GM21825 (cell line): ENCODE data around the gene SUN2.
A peak's percentile ranks its signal among the peaks of the same experiment; 100 is the strongest.

Experiments
- ATAC-seq: cut with Tn5 transposase; IDR thresholded peaks from one replicate; pipeline ENCODE4 v1.9.1; 2021; ENCODE audit warnings: mild to moderate bottlenecking, moderate library complexity; ENCODE audit not compliant: unreplicated experiment

SUN2 gene

GRCh38 chr22:38777087-38777671 is 21.4 kb upstream of the SUN2 start:
- no peak for ATAC-seq

- no peak for ATAC-seq
Measured at GRCh38 chr22:38776086-38776485, 20.3 kb upstream of the SUN2 start.

- ATAC-seq, result no peak
Measured at GRCh38 chr22:38775656-38776055, 19.9 kb upstream of the SUN2 start.

- no peak for ATAC-seq
Measured at GRCh38 chr22:38774496-38775166, 18.8 kb upstream of the SUN2 start.

GRCh38 chr22:38773363-38773946 is 17.7 kb upstream of the SUN2 start:
- no peak for ATAC-seq

GRCh38 chr22:38772623-38772873 is 16.8 kb upstream of the SUN2 start:
- ATAC-seq, result no peak

- ATAC-seq, result no peak
Measured at GRCh38 chr22:38770257-38770949, 14.6 kb upstream of the SUN2 start.

GRCh38 chr22:38768036-38768435 is 12.2 kb upstream of the SUN2 start:
- no peak for ATAC-seq

GRCh38 chr22:38767313-38767712 is 11.5 kb upstream of the SUN2 start:
- ATAC-seq, result no peak

- no peak for ATAC-seq
Measured at GRCh38 chr22:38766076-38766777, 10.4 kb upstream of the SUN2 start.

GRCh38 chr22:38762551-38762983 is 6.8 kb upstream of the SUN2 start:
- ATAC-seq, result no peak

- no peak for ATAC-seq
Measured at GRCh38 chr22:38761202-38762162, 5.7 kb upstream of the SUN2 start.

- ATAC-seq, result no peak
Measured at GRCh38 chr22:38760477-38761201, 4.8 kb upstream of the SUN2 start.

- no peak for ATAC-seq
Measured at GRCh38 chr22:38759005-38759404, 3.2 kb upstream of the SUN2 start.

- ATAC-seq, result no peak
Measured at GRCh38 chr22:38758276-38758945, 2.6 kb upstream of the SUN2 start.

- ATAC-seq, result no peak
Measured at GRCh38 chr22:38757464-38757757, 1.6 kb upstream of the SUN2 start.

GRCh38 chr22:38756711-38757463 is 1.1 kb upstream of the SUN2 start:
- no peak for ATAC-seq

GRCh38 chr22:38755155-38755910 is 465 bp downstream of the SUN2 start:
- peak; percentile 34 for ATAC-seq
